ENCODE results near the gene CD276. TPM values are rescaled to one million over a fixed set of nuclear protein-coding genes. Genes with fewer than 3 reads are reported as not detected.

Gene CD276
- total RNA-seq, 1 experiment from 2014 or later: 133 TPM

DNA sequence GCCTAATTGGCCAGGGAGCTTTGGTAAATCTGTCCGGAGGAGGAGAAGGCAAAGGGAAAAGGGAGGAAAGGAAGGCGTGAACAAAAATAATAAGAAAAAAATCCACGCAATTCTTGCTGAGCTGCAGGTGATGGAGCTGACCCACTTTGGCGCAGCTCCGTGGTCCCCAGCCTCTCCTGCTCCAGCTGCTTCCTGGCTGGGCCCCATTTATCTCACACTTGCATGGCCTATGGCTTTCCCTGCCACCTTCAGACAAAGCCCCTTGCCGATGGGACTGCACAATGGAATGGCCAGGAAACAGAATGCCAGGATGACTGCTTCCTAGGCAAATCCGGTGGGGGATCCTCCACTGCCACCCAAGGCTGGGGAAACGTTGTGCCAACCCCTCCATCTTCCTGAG lies 62.1 kb downstream of the CD276 start:
- Histone ChIP-seq H4K20me1 (ENCODE audit: control insufficient read depth, insufficient read depth, insufficient read length) (no peaks in the 10 kb centered on the region), H2BK120ac (ENCODE audit: low read depth, low read length, poor library complexity, severe bottlenecking) (no peak overlapping the region), H3K23me2 (ENCODE audit: insufficient read length, low read depth, low read length, poor library complexity, severe bottlenecking) (no peaks in the 10 kb centered on the region), H2AFZ (ENCODE audit: low read length) (no peak overlapping the region), H4K91ac (ENCODE audit: insufficient read length, low read depth, low read length) (no peak overlapping the region), H3K27me3 (ENCODE audit: insufficient read depth, low read length) (no peaks in the 10 kb centered on the region), H4K5ac (ENCODE audit: insufficient read length, low read depth, low read length) (no peak overlapping the region), H3K27ac (ENCODE audit: insufficient read length, low read depth, low read length) (no peak overlapping the region), H2BK12ac (ENCODE audit: insufficient read length, low read depth, low read length) (no peak overlapping the region), H3K56ac (ENCODE audit: insufficient read length, low read depth, low read length) (no peak overlapping the region), H2AK5ac (ENCODE audit: insufficient read length, low read length) (no peak overlapping the region), H3T11ph (ENCODE audit: low read length) (no peak overlapping the region), H3K79me1 (ENCODE audit: insufficient read depth, low read depth, low read length, poor library complexity, severe bottlenecking) (no peaks in the 10 kb centered on the region), H2BK15ac (ENCODE audit: low read depth, low read length) (no peak overlapping the region), H2BK20ac (ENCODE audit: low read depth, low read length, poor library complexity, severe bottlenecking) (no peak overlapping the region), H3K14ac (ENCODE audit: insufficient read depth, low read length) (no peak overlapping the region), H3K4me2 (ENCODE audit: insufficient read depth, insufficient read length, low read length) (no peak overlapping the region), H3K4me1 (ENCODE audit: insufficient read depth, low read length) (peaks cover 5% of the 10 kb centered on the region), H3K23ac (ENCODE audit: insufficient read length, low read depth, low read length) (no peak overlapping the region), H3K79me2 (ENCODE audit: insufficient read depth, low read length) (no peaks in the 10 kb centered on the region), H3K9me3 (ENCODE audit: control insufficient read depth, low read depth, low read length) (no peaks in the 10 kb centered on the region), H3K9ac (ENCODE audit: extremely low read depth, insufficient read length, low read length) (no peak overlapping the region), H2BK5ac (ENCODE audit: insufficient read length, low read length) (no peak overlapping the region), H3K4ac (ENCODE audit: low read depth, low read length) (no peak overlapping the region), H4K8ac (replicated peaks; ENCODE audit: insufficient read length, low read depth, low read length) (no peak overlapping the region), H3K18ac (ENCODE audit: insufficient read length, low read depth, low read length) (no peak overlapping the region)
- no peaks in the 10 kb centered on the region; a peak in 1 of 7 replicates for H3K36me3 Mint-ChIP-seq (ENCODE audit: insufficient read depth in 1 of 3, low read depth in 3 of 3)
- H3K4me1 Mint-ChIP-seq: peaks cover 41 to 52% of the 10 kb centered on the region in 2 experiments
- H3K27me3 Mint-ChIP-seq (ENCODE audit: low read depth): peaks cover 23% of the 10 kb centered on the region
- TF ChIP-seq, protein P1, sequence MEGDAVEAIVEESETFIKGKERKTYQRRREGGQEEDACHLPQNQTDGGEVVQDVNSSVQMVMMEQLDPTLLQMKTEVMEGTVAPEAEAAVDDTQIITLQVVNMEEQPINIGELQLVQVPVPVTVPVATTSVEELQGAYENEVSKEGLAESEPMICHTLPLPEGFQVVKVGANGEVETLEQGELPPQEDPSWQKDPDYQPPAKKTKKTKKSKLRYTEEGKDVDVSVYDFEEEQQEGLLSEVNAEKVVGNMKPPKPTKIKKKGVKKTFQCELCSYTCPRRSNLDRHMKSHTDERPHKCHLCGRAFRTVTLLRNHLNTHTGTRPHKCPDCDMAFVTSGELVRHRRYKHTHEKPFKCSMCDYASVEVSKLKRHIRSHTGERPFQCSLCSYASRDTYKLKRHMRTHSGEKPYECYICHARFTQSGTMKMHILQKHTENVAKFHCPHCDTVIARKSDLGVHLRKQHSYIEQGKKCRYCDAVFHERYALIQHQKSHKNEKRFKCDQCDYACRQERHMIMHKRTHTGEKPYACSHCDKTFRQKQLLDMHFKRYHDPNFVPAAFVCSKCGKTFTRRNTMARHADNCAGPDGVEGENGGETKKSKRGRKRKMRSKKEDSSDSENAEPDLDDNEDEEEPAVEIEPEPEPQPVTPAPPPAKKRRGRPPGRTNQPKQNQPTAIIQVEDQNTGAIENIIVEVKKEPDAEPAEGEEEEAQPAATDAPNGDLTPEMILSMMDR (conservative IDR thresholded peaks at IDR 0.05): no peak
- H3K9me3 Mint-ChIP-seq: no peaks in the 10 kb centered on the region; a peak in 1 of 5 replicates
- WGBS (ENCODE audit: extremely low coverage, insufficient read length, low lambda C conversion rate): no CpG with 5 or more reads among the region's 8 CpGs
- H3K27ac Mint-ChIP-seq: no peak overlapping the region
- no peak for DNase-seq
- H3K4me3 Mint-ChIP-seq: no peak overlapping the region
